GM10266 (cell line): ENCODE data around the gene FYN.

Source experiments
- DNase-seq: peaks from one replicate; pipeline ENCODE4 v3.0.0; 2012; ENCODE audit errors: extremely low spot score
- CTCF ChIP-seq: IDR thresholded peaks from 2 replicates; pipeline ENCODE4 v1.5.1; 2012; ENCODE audit warnings: mild to moderate bottlenecking, low read depth; ENCODE audit not compliant: control insufficient read depth, insufficient read depth; ENCODE audit errors: missing control alignments

The FYN gene

GRCh38 chr6:111846066-111846465 is 27.2 kb downstream of the FYN start:
- DNase-seq = no peak
- no peak for TF ChIP-seq CTCF

- TF ChIP-seq CTCF = no peak
- DNase-seq = peak; percentile 57
Observed at GRCh38 chr6:111845441-111845871, 27.8 kb downstream of the FYN start.

GRCh38 chr6:111844921-111845320 is 28.3 kb downstream of the FYN start:
- no peak for TF ChIP-seq CTCF
- no peak for DNase-seq

- no peak for DNase-seq
- no peak for TF ChIP-seq CTCF
Observed at GRCh38 chr6:111844376-111844775, 28.9 kb downstream of the FYN start.

GRCh38 chr6:111843347-111844147 is 29.7 kb downstream of the FYN start:
- DNase-seq = no peak
- TF ChIP-seq CTCF = no peak

GRCh38 chr6:111842891-111843290 is 30.4 kb downstream of the FYN start:
- no peak for DNase-seq
- TF ChIP-seq CTCF = no peak

- no peak for TF ChIP-seq CTCF
- DNase-seq = no peak
Observed at GRCh38 chr6:111842271-111842822, 30.9 kb downstream of the FYN start.
